Hematopoietic multipotent progenitor cell treated with erythropoietin and hydrocortisone succinate and interleukin-3 and kit ligand, for 6 days (in vitro differentiated cells): ENCODE measurements around the gene HS3ST3A1.

Source experiments
- DNase-seq: peaks from one replicate; pipeline ENCODE4 v3.0.0-alpha.2; 2015

HS3ST3A1 gene

DNA sequence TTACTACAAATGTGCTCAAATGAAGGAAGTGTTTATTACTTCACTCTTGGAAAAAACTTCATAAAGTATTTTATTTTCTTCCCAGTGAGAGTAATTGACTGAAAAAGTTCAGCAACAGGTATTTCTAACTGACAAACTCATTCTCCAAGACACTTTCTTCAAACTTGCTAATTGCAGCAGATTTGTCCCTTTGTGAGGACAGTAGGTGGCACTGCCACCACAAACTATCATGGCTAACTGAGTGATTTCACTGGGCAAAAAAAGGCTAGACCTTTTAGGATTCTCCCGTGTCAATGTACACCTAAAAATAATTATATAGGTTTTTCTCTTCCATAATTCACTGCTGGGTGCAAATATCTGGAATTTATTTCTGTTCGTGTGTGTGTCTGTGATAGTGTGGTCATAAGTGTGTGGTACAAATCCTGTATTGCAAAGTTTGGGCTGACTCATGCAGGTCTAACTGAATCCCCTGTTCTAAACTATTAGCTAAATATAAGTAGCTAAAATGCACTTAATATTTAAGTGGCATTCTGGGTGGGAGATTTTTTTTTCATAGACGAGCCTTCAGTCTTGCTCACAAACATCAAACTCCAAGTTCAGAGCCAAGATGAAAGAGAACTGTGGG, 3.9 kb downstream of the HS3ST3A1 start:
- peak; percentile 66 for DNase-seq

DNA sequence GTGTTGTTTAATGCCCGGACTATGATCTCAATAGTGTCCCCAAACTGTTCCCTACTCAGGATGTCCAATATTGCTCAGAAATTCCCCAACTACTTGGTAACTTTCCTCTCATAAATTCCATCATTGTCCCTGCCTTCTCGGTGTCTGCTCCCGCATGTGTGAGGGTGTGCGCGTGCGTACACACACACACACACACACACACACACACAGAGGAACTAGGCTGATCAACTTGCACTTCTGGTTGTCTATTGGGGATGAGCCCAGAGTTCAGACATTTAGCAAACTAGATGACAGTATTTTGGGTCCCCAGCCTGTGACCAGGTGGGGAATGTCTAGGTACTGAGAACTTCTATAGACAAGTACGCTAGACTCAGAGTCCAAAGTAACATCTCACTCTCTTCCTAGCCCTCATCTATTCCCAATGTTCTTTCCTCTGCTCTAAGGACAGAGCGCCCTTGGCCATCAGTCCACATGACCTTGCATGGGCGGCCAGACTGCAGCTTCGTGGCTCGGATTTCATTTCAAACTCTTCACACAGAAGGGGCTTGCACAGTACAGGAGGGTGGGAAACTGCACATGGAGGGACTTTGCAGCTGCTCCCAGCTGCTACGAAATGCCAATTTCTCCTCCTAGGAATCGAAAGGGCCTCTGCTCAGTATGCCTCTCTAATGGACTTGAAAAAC, 5.3 kb downstream of the HS3ST3A1 start:
- no peak for DNase-seq

DNA sequence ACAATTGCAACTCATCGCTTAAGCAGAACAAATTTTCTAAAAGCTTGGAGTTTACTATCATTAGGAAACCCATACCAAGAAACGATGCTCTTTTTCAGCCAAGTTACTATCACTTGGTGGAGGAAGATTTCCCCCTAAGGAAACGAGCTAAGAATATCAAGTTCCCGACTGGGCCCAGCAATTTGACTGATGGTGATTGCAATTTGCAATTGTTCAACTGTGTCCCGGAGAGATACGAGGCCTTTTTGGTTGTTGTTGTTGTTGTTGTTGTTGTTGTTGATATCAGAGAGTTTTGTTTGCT, 6.2 kb downstream of the HS3ST3A1 start:
- no peak for DNase-seq

DNA sequence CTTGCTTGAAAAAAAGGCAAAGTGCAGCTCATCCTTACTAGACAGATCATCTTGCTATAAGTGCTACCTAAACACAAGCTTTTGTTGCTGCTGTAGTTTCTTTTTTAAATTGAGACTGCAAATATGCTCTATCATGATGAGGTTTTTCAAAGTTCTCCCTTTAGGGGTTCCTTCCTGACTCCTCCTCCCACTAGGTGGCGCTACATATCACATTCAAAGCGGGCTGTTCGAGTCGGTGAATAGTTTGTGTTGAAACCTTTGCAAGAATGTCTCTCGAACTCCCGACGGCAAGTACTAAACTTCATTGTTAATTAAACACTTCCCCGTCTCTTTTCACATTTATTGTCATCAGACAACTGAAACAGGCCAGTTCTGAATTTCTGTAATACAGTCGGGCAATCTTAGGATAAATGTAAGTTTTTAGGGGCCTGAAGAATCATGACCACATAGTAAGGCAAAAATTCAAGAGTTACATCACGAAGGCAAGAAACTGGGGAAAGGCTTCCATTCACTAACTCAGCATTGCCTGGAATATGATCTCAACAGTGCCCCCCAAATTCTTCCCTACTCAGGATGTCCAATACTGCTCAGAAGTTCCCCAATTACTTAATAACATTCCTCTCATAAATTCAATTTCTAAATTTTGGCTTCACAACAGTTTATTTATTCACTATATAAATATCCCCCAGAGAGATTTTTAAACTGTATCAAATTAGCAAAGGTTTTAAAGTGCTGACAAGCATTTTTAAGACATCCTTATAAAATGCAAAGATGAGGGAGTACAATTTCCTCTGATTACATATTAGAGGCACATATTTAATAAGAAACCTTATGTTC, 6.7 kb downstream of the HS3ST3A1 start:
- DNase-seq: peak; percentile 91

DNA sequence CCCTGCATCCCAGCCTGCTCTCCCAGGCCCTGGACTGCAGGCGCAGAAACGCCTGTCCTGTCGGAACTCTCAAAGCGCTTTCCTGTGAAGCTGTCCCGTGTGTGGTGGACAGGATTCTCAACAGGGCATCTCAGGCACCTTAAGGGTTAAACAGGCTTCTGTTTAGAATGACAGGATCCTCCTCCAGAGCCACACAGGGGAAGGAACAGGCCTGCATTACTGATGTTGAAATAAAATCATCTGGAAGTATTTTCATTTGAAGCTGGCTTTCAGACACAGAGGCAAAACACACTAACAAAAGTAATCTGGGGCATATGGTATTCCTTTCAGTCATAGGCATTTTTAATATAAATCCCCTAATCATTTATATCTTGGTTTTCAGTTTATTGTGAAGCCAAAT, 7.4 kb downstream of the HS3ST3A1 start:
- DNase-seq: no peak

DNA sequence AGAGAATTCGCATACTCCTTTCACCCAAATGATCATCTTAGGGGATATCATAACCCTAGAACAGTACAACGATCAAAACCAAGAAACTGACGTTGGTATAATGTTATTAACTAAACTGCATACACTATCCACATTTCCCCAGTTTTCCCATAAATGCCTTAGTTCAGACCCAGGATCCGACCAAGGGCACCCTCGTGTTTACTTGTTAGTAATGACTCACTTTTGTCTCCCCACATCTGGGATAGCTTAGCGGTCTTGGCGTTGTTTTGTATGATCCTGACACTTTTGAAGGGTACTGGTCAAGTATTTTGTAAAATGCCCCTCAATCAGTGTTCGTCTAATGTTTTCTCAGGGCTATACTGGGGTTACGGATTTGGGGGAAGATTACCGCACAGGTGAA, 8.0 kb downstream of the HS3ST3A1 start:
- DNase-seq: no peak

DNA sequence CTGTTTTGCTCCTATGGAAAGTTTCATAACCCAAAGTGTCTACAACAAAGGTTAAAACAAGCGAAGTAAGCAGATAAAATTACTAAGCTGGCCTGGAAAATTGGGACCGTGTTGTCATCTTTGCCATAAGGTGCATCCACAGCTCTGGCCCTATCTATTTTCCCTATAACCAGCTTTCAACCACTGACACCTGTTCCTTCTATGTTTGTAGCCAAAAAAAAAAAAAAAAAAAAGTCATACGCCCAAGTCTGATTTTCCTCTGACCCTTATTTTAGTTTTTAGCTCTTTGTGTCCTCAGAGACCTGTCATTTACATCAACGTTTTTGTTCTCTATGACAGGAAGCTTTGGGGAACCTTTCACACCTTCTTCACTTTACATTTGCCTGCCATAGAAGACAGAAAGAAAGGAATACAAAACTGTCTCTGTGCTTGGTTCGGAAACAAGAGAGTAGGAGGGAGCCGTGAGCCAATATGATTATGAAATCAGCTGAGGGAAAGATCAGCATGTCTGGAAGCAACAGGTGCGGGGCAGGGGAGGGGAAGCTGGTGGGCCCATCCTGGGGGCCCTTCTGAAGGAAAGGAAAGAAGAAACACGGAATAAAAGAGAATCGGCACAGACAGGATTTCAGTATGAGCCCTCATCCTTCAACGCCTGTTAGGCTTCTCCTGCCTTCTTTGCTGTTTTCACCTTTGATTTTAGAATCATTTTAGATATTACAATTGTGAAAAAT, 8.5 kb downstream of the HS3ST3A1 start:
- no peak for DNase-seq

DNA sequence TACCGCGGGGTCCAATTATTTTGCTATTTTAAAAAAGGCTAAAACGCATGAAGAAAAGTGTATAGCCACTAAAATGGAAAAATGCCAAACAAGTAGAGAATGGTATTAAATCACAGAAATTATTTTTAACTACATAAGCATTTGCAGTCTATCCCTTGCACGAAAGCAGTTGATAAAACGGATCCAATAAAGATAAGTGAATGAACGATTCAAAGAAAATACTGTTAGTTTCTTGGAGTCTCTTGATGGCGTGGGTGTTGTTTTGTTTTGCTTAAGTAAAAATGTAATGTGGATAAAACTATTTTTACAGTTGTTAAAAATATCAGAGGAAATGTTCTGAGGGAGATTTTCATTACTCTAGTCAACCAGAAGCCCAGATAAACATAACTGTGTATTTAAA, 9.3 kb downstream of the HS3ST3A1 start:
- no peak for DNase-seq

DNA sequence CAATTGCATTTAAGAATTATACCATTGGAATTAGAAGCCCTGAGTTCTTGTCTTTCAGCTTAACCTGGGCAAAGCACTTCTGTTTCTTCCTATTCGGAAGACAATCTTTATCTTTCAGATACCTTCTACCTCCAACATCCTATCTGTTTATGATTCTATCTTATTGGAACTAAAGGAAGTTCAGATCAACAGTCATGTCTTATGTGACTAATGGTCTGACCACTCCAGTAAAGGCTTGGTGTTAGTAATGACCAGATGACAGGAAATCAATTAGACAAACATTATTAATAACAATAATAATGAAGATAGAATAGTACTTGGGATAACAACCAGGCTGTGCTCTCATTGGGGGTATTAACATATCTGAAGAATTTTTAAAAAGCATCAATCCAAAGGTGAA, 11.3 kb downstream of the HS3ST3A1 start:
- DNase-seq: no peak

DNA sequence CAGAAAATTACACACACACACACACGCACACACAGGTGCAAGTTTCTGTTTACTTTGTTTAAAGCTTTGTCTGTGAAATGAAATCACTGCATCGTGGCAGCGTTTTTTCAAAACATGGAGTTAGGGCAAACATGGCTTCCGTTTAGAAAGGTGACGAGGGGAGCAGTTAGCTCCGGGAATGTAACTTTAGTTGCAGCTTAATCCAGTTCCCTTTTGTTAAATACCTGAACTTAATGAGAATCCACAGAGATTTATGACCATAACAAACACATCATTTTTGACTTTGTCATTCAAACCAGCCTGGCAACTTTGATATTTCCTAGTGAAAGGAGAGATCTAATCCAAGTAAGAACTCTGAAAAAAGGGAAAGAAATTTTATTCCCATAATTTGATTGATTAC, 12.1 kb downstream of the HS3ST3A1 start:
- no peak for DNase-seq

DNA sequence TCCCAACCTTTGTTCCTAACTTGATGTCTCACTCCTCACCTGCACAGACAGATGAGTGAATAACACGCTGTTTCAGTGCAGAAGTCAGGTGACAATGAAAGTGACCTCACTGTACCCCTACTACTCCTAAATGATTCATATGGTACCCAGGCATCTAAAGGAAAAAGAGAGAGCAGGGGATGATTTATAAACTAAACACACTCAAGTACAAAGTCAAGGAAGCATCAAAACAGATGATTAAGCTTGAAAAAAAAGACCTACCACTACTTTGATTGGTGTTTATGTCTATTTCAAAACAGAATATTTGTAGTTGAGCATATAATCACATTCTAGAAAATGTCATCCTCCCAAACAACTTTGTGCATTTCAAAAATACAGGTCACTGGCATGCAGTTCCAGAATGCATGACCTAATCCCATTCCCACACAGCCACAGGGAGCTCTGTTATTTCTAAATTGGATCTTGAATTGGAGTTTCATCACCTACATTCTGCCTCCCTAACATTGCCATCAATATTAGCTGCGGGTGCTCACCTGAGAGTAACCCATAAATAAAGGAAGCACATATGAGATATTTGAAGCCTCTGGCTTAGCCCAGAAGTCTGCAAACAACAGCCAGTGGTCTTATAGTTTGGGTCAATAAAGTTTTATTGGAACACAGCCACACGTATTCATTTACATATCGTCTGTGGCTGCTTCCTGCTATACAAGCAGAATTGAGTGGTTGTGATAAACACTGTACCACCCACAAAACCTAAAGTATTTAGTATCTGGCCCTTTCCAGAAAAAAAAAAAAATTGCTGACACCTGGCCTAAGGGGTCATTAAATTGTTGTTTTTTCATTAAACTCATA, 14.0 kb downstream of the HS3ST3A1 start:
- DNase-seq: no peak

DNA sequence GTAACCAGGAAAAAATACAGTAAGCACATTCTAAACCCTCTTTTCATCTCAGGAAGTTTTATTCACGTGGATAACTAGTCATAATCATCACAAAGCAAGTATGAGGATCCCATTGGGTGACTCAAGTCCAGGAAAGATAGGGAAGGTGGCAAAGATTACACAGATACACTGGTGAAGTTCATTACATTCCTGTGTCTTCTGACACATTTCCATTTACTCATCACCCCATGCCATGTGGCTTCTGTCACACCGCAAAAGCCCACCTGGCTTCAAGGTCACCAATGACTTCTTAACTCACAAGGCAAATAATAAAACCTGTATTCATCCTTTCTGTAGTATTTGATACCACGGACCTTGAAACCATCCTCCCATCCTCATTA, 17.0 kb downstream of the HS3ST3A1 start:
- no peak for DNase-seq

DNA sequence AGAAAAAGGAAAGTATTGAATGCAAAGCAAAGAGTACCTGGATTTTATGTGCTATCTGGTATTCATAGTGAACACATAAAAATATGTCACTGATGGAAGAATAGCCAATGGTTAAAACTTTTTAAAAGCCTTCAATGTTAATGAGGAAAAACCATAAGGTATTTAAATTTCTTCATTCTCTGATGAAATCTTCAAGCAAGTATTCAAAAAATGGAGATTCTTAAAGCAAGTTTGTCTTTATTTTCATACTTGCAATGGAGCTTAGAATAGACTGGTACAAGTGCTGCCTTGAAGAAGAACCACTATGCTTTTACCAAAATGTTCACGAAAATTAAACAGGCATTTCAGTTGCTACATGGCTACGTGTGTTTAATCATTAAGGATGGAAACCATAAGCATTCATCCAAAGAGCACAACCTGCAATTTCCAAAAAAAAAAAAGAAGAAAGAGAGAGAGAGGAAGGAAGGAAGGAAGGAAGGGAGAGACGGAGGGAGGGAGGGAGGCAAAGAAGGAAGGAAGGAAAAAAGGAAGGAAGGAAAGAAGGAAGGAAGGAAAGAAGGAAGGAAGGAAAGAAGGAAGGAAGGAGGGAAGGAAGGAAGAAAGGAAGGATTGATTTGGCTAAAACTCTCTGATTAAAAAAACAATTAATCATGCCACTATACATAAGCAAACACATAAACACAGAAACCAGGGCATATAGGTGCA, 17.6 kb downstream of the HS3ST3A1 start:
- no peak for DNase-seq

DNA sequence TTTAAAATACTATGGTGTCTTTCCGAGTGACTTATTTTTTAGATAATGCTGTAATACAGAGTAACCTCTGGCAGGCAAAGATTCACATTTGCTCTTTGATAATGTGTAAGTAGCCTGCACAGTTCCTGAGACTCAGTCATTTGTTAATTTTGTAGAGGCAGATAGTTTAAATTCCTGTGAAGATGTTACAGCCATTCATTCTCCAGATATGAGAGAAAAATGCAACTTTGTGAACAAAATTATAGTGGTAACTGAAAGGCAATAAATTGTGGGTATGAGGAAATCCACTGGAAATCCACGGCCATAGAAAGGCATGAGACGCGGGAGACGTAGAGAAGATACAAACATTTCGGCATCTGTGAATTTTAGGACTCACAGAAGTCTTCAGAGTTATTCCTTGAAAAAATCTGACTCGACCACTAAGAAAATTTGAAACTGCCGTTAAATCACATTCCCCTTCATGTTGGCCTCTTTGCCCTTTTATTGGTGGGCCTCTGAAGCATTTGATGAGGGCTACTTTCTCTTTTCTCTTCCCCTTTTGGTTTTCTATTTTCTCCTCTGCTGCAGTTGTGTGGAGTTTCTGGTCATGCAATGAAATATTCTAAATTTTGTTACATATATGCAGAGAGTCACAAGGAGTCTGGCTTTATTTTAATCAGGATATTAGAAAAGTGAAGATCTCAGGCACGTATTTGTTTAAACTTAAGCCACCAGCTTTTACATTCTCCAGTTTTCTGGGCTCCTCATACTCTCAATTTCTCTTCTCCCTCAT, 18.8 kb downstream of the HS3ST3A1 start:
- DNase-seq: no peak

DNA sequence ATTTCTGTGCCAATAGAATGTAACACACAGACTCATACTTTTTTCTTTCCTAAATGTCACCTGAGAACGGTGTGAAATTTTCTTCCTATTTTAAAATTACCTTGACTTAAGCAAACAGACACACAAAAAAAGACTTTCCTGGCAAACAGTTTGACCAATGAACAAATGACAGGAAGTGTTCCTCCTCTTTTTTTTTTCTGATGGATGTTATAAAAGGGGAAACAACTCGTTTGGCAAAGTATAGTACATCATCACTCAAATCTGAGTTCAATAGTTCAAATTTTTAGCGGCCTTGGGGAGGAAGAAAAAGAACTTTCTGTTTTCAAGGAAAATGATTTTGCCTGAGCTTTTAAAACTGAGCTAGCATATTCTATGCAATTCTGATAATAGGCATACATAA, 19.8 kb downstream of the HS3ST3A1 start:
- no peak for DNase-seq

DNA sequence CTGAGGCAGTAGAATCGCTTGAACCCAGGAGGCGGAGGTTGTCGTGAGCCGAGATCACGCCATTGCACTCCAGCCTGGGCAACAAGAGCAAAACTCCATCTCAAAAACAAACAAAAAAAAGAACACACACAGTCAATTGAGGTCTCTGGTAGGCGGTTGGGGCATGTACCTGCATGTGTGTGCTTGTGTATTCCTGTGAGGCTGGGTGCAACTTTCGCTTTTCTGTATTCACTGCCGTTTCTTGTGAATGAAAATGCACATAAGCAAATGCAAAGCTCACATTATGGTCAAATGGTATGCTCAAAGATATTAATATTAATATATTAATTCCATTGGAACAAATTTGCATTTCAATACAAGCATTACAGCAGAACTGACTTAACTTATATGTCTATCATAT, 20.9 kb downstream of the HS3ST3A1 start:
- no peak for DNase-seq

DNA sequence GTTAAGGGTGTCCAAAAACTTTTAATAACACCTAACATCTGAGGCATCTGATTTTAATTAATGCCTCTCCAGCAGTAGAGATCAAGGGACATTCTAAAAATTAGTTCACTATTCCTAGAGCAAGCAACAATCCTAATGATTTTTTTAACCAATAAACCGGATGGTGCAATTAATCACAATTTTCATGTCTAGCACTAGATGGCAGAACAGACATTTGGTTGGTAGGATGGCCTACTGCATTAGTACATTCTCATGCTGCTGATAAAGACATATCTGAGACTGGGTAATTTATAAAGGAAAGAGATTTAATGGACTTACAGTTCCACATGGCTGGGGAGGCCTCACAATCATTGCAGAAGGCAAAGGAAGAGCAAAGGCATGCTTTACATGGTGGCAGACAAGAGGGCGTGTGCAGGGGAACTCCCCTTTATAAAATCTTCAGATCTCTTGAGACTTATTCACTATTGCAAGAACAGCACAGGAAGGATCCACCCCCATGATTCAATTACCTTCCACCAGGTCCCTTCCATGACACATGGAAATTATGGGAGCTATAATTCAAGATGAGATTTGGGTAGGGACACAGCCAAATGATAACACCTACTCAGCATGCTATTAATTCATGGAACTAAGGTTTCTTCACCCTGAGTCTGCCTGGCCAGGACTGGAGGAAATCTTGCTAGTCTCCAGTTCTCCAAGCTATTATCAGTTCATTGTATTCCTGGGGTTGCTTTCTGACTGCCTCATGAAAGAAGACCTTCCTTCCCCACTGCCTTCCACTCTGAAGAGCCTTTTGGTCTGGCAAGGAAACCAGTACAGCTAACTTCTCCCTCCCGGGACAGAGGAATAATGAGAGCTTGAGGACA, 24.8 kb downstream of the HS3ST3A1 start:
- peak; percentile 16 for DNase-seq

DNA sequence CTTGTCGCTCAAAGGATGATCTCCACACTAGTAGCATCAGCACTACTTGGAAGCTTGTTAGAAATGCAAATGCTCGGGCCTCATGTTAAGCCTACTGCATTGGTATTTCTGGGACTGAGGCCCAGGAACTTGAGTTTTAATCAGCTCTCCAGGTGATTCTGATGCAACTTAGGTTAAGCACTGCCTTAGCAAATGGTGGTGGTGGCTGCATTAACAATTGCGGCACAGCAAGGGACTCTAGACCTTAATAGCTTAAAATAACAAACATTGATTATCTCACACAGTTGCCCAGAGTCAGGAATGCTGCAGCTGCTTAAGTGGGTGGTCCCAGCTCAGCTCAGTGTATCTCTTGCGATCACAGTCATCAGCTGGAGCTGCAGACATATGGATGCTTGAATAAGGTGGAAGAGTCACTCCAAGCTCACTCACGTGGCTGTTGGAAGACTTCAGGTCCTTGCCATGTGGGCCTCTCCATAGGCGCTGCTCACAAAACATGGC, 25.8 kb downstream of the HS3ST3A1 start:
- DNase-seq: no peak

DNA sequence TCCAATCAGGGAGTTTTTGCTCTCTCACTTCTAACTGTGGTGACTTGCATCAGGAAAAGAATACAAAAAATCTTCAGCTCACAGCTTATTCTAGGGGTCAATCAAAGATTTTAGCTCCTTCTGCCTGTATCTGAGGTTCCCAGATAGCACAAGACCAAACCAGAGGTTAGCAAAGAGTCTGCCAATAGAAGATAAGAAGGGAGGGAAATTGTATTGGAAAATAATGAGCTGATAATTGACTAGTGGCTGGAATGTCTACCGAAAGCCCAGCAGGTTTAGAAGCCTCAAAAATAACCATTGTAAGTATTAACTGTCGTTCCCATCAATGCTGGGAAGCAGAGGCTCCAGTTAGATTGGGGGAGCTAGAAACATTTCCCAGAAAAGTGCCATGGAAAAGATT, 26.3 kb downstream of the HS3ST3A1 start:
- DNase-seq: no peak

DNA sequence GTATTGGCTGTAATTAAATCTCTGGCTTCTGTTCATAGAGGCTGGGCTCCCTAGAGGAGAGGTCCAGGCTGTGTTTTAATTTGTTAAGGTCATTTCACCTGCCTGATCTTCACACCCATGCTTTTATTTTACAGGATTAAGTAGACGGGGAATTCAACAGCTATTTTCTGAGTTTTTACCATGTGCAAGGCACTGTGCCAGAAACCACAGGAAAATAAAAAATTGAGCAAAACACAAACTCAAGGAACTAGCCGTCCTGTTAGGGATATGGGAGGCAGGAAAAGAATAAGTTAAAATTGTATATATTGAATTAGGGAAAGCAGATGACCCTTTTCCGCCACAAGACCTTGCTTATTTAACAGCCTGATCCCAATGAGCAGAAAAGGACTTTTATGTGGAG, 29.1 kb downstream of the HS3ST3A1 start:
- no peak for DNase-seq
